Suprapubic skin (tissue), 4 donors: Measurements from ENCODE around the gene ANKRD17. TPM values are rescaled to one million over a fixed set of nuclear protein-coding genes. Genes with fewer than 3 reads are reported as not detected.

Experiments
- DNase-seq, 2 donors: peaks; one replicate each; pipeline ENCODE4 v3.0.0-alpha.2; 2019; ENCODE audit warnings: low spot score in 2 of 2
- H3K27ac ChIP-seq: fragments of 200-600 bp; sonication (generic); one replicate; pipeline ENCODE4 v1.5.1; 2019
- H3K27me3 ChIP-seq: fragments of 200-600 bp; sonication (generic); one replicate; pipeline ENCODE4 v1.5.1; 2019
- H3K36me3 ChIP-seq: fragments of 200-600 bp; sonication (generic); one replicate; pipeline ENCODE4 v1.5.1; 2019
- H3K4me1 ChIP-seq: fragments of 200-600 bp; sonication (generic); one replicate; pipeline ENCODE4 v1.5.1; 2019
- H3K4me3 ChIP-seq: fragments of 200-600 bp; sonication (generic); one replicate; pipeline ENCODE4 v1.5.1; 2019; ENCODE audit warnings: mild to moderate bottlenecking
- H3K9me3 ChIP-seq: fragments of 200-600 bp; sonication (generic); one replicate; pipeline ENCODE4 v1.5.1; 2019
- CTCF ChIP-seq, 2 donors: fragments of 200-600 bp in 1 of 2; fragments of 450-650 bp in 1 of 2; sonication (generic) in 1 of 2; IDR thresholded peaks; one replicate each; pipeline ENCODE4 v1.5.1; 2016 to 2019; ENCODE audit warnings: antibody characterized with exemption in 2 of 2, mild to moderate bottlenecking in 1 of 2, moderate library complexity in 1 of 2
- EP300 ChIP-seq: sonication (generic); formaldehyde crosslinking; IDR thresholded peaks from one replicate; pipeline ENCODE4 v1.6.1; 2017; ENCODE audit warnings: antibody characterized with exemption
- POLR2A ChIP-seq, 2 donors: fragments of 450-650 bp; IDR thresholded peaks; one replicate each; pipeline ENCODE4 v1.6.1; 2017; ENCODE audit warnings: antibody characterized with exemption in 2 of 2, mild to moderate bottlenecking in 2 of 2, moderate library complexity in 2 of 2
- POLR2AphosphoS5 ChIP-seq, 3 donors: sonication (generic); formaldehyde crosslinking; IDR thresholded peaks; one replicate each; pipeline ENCODE4 v1.6.1; 2017; ENCODE audit warnings: antibody characterized with exemption in 3 of 3
- WGBS: methylation state at CpG from one replicate; pipeline ENCODE4 v1.1.5; 2018; 5-methylcytosine and 5-hydroxymethylcytosine counted together
- total RNA-seq, 4 donors: library from RNA; depleted of rRNA; stranded (reverse); fragments of >200 nt; gene quantifications; one replicate each; pipeline ENCODE4 v1.1.0, GENCODE V29; 2016

Gene ANKRD17
- total RNA-seq, 4 donors from 2014 or later = 68.2 to 80.2 (median 71.1) TPM

- WGBS = 73% methylated on average over 3 of the region's 3 CpGs
- Histone ChIP-seq H3K4me3 (no peak overlapping the region), H3K27ac (no peak overlapping the region), H3K27me3 (no peaks in the 10 kb centered on the region), H3K36me3 (peaks cover 58% of the 10 kb centered on the region), H3K4me1 (no peaks in the 10 kb centered on the region), H3K9me3 (no peaks in the 10 kb centered on the region)
- TF ChIP-seq CTCF (IDR thresholded peaks at IDR 0.05) (peak in 1 of 2 donors; percentile 9), POLR2AphosphoS5 (IDR thresholded peaks at IDR 0.05) (no peak)
- no peak for DNase-seq
These were observed 130.7 kb downstream of the ANKRD17 start for GRCh38 chr4:73127839-73128453.

GRCh38 chr4:73109493-73109892 is 149.1 kb downstream of the ANKRD17 start:
- TF ChIP-seq POLR2A (IDR thresholded peaks at IDR 0.05) (no peak), CTCF (IDR thresholded peaks at IDR 0.05) (no peak), POLR2AphosphoS5 (IDR thresholded peaks at IDR 0.05) (no peak), EP300 (no peak)

GRCh38 chr4:73104695-73105094 is 153.9 kb downstream of the ANKRD17 start:
- no peaks in the 10 kb centered on the region for H3K27me3 ChIP-seq
- no peak overlapping the region for H3K27ac ChIP-seq
- 95% methylated on average over 5 of the region's 5 CpGs for WGBS
- DNase-seq = no peak
- no peaks in the 10 kb centered on the region for H3K4me1 ChIP-seq
- TF ChIP-seq POLR2A (IDR thresholded peaks at IDR 0.05) (no peak), CTCF (IDR thresholded peaks at IDR 0.05) (no peak)
- H3K4me3 ChIP-seq = no peak overlapping the region
- peaks cover 71% of the 10 kb centered on the region for H3K36me3 ChIP-seq
- no peaks in the 10 kb centered on the region for H3K9me3 ChIP-seq

More at GRCh38 chr4:73109493-73109892, 149.1 kb downstream of the ANKRD17 start:
- DNase-seq = no peak
- 94% methylated on average over 4 of the region's 4 CpGs for WGBS
- Histone ChIP-seq H3K27me3 (no peaks in the 10 kb centered on the region), H3K4me3 (no peak overlapping the region), H3K27ac (no peak overlapping the region), H3K9me3 (no peaks in the 10 kb centered on the region), H3K36me3 (peaks cover 66% of the 10 kb centered on the region), H3K4me1 (no peaks in the 10 kb centered on the region)

- H3K27ac ChIP-seq = no peak overlapping the region
- 81% methylated on average over 8 of the region's 8 CpGs for WGBS
- no peak overlapping the region for H3K4me3 ChIP-seq
- H3K9me3 ChIP-seq = no peaks in the 10 kb centered on the region
- no peaks in the 10 kb centered on the region for H3K27me3 ChIP-seq
- H3K4me1 ChIP-seq = no peaks in the 10 kb centered on the region
- TF ChIP-seq POLR2A (IDR thresholded peaks at IDR 0.05) (no peak), POLR2AphosphoS5 (IDR thresholded peaks at IDR 0.05) (no peak), CTCF (IDR thresholded peaks at IDR 0.05) (no peak), EP300 (no peak)
- DNase-seq = no peak
- peaks cover 76% of the 10 kb centered on the region for H3K36me3 ChIP-seq
These were observed 154.6 kb downstream of the ANKRD17 start for GRCh38 chr4:73103799-73104503.

- Histone ChIP-seq H3K4me1 (no peaks in the 10 kb centered on the region), H3K9me3 (no peaks in the 10 kb centered on the region), H3K27me3 (no peaks in the 10 kb centered on the region), H3K36me3 (peaks cover 81% of the 10 kb centered on the region), H3K4me3 (no peak overlapping the region), H3K27ac (no peak overlapping the region)
- TF ChIP-seq EP300 (no peak), POLR2A (IDR thresholded peaks at IDR 0.05) (no peak), POLR2AphosphoS5 (IDR thresholded peaks at IDR 0.05) (no peak), CTCF (IDR thresholded peaks at IDR 0.05) (no peak)
- no peak for DNase-seq
- WGBS = 88% methylated on average over 7 of the region's 7 CpGs
These were observed 159.5 kb downstream of the ANKRD17 start for GRCh38 chr4:73099143-73099542.
